GM12865 (cell line): Measurements from ENCODE around the gene NACC2.

Experiments used
- DNase-seq: peaks from one replicate; pipeline ENCODE4 v3.0.0; 2010; ENCODE audit warnings: low read depth
- H3K4me3 ChIP-seq: 2 replicates; pipeline ENCODE4 v1.5.1; 2011; ENCODE audit warnings: mild to moderate bottlenecking, low read depth, low read length, control low read depth
- CTCF ChIP-seq: IDR thresholded peaks from 2 replicates; pipeline ENCODE4 v1.5.1; 2011; ENCODE audit warnings: low read length, control low read depth, low read depth, inconsistent platforms; ENCODE audit not compliant: insufficient read depth; ENCODE audit errors: missing control alignments

The NACC2 gene

GRCh38 chr9:135976531-135976930, 118.6 kb downstream of the NACC2 start:
- DNase-seq = no peak

DNA sequence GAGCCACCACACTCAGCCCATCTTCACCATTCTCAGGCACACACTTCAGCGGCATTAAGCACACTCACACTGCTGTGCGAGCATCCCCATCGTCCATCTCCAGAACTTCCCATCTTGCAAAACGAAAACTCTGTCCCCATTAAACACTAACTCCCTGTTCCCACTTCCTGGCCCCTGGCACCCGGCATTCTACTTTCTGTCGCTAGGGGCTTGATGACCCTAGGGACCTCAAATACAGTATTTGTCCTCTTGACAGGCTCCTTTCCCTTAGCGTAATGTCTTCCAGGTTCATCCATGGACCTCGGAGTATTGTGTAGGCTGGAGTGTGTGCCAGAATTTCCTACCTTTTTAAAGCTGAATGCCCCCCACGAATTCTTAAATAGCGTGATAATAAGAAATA, 119.3 kb downstream of the NACC2 start:
- no peak for DNase-seq
- TF ChIP-seq CTCF = no peak
- no peak overlapping the region for H3K4me3 ChIP-seq

More at GRCh38 chr9:135976531-135976930, 118.6 kb downstream of the NACC2 start:
- no peak for TF ChIP-seq CTCF
- no peak overlapping the region for H3K4me3 ChIP-seq

DNA sequence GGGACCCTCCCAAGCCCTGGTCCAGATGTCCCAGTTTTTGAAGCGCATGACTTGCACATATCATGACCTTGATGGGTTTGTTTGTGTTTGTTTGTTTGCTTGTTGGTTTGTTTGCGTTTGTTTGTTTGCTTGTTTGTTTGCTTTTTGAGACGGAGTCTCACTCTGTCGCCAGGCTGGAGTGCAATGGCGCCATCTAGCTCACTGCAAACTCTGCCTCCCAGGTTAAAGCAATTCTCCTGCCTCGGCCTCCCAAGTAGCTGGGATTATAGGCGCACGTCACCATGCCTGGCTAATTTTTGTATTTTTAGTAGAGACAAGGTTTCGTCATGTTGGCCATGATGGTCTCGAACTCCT, 120.9 kb downstream of the NACC2 start:
- no peak overlapping the region for H3K4me3 ChIP-seq
- no peak for TF ChIP-seq CTCF
- no peak for DNase-seq

- TF ChIP-seq CTCF = no peak
- no peak for DNase-seq
- H3K4me3 ChIP-seq = no peak overlapping the region
Observed at GRCh38 chr9:135973277-135974219, 121.5 kb downstream of the NACC2 start.

- TF ChIP-seq CTCF = no peak
- peak; percentile 40 for DNase-seq
- no peak overlapping the region for H3K4me3 ChIP-seq
Observed at GRCh38 chr9:135971892-135972291, 123.2 kb downstream of the NACC2 start.

GRCh38 chr9:135971111-135971766, 123.8 kb downstream of the NACC2 start:
- DNase-seq = no peak
- no peak overlapping the region for H3K4me3 ChIP-seq
- TF ChIP-seq CTCF = no peak
